Fibroblast of lung (primary cell): ENCODE measurements around the gene DOCK3. TPM values are rescaled to one million over a fixed set of nuclear protein-coding genes. Genes with fewer than 3 reads are reported as not detected.

Experiments
- DNase-seq, 2 donors: peaks; one replicate each; pipeline versions ENCODE4 v3.0.0 to v3.0.0-alpha.2; 2010; ENCODE audit warnings: low read depth in 2 of 2
- H2AFZ ChIP-seq: 2 replicates; pipeline ENCODE4 v1.5.1; 2012; ENCODE audit warnings: low read length, control low read depth, inconsistent platforms
- H3K27ac ChIP-seq: 2 replicates; pipeline ENCODE4 v1.5.1; 2011; ENCODE audit warnings: low read length, control low read depth; ENCODE audit not compliant: insufficient read depth
- H3K27me3 ChIP-seq: 2 replicates; pipeline ENCODE4 v1.5.1; 2011; ENCODE audit warnings: mild to moderate bottlenecking, low read length; ENCODE audit not compliant: control insufficient read depth, insufficient read depth
- H3K36me3 ChIP-seq: 2 replicates; pipeline ENCODE4 v1.5.1; 2011; ENCODE audit warnings: low read length; ENCODE audit not compliant: control insufficient read depth, insufficient read depth
- H3K4me1 ChIP-seq: 2 replicates; pipeline ENCODE4 v1.5.1; 2011; ENCODE audit warnings: low read length; ENCODE audit not compliant: control insufficient read depth, insufficient read depth; ENCODE audit errors: extremely low read depth
- H3K4me2 ChIP-seq: 2 replicates; pipeline ENCODE4 v1.5.1; 2011; ENCODE audit warnings: low read length, control low read depth; ENCODE audit not compliant: insufficient read depth; ENCODE audit errors: extremely low read depth
- H3K4me3 ChIP-seq, 4 experiments: fragments of 200-600 bp in 1 of 4; sonication (generic) in 1 of 4; replicated peaks in 1 of 4; 2 replicates each; pipeline ENCODE4 v1.5.1; 2011 to 2016; ENCODE audit warnings: low read length in 4 of 4, low read depth in 3 of 4, mild to moderate bottlenecking in 3 of 4, control low read depth in 2 of 4, inconsistent platforms in 1 of 4, mixed read lengths in 1 of 4; ENCODE audit not compliant: insufficient read depth in 1 of 4; ENCODE audit errors: control extremely low read depth in 1 of 4
- H3K79me2 ChIP-seq: 2 replicates; pipeline ENCODE4 v1.5.1; 2012; ENCODE audit warnings: mild to moderate bottlenecking, low read length, inconsistent platforms; ENCODE audit not compliant: control insufficient read depth, insufficient read depth
- H3K9ac ChIP-seq: 2 replicates; pipeline ENCODE4 v1.5.1; 2011; ENCODE audit warnings: mild to moderate bottlenecking, low read length, control low read depth; ENCODE audit not compliant: insufficient read depth
- H3K9me3 ChIP-seq: 2 replicates; pipeline ENCODE4 v1.5.1; 2012; ENCODE audit warnings: low read depth, low read length; ENCODE audit not compliant: control insufficient read depth, insufficient read depth
- H4K20me1 ChIP-seq: 2 replicates; pipeline ENCODE4 v1.5.1; 2011; ENCODE audit warnings: low read length; ENCODE audit not compliant: control insufficient read depth, insufficient read depth; ENCODE audit errors: extremely low read depth
- EZH2 ChIP-seq: IDR thresholded peaks from 2 replicates; pipeline ENCODE4 v1.5.1; 2012; ENCODE audit warnings: low read length, control low read depth, mild to moderate bottlenecking; ENCODE audit errors: missing control alignments
- polyA plus RNA-seq, 2 donors: library from polyadenylated mRNA; depleted of rRNA in 1 of 2; stranded (reverse) in 1 of 2; unstranded in 1 of 2; fragments of >200 nt; gene quantifications; 2 replicates each; pipeline ENCODE4 v1.2.1, GENCODE V29; 2011 to 2012; ENCODE audit warnings: missing spikeins in 1 of 2
- total RNA-seq: library from RNA; depleted of rRNA; stranded (reverse); fragments of >200 nt; gene quantifications from 2 replicates; pipeline ENCODE4 v1.2.1, GENCODE V29; 2014
- TF ChIP-seq, protein P1 (sequence below), 2 donors: IDR thresholded peaks in 1 of 2; conservative IDR thresholded peaks in 1 of 2; 1 replicate in 1 of 2; 2 replicates in 1 of 2; pipeline ENCODE4 v1.5.1; 2011 to 2012; ENCODE audit warnings: low read length in 2 of 2, control low read depth in 1 of 2, inconsistent platforms in 1 of 2, low read depth in 1 of 2, mild to moderate bottlenecking in 1 of 2

The DOCK3 gene
- total and polyA plus RNA-seq, 2 donors (not counting 1 experiment from before 2014, with no cell fraction given): 0.07 to 0.17 TPM

DNA sequence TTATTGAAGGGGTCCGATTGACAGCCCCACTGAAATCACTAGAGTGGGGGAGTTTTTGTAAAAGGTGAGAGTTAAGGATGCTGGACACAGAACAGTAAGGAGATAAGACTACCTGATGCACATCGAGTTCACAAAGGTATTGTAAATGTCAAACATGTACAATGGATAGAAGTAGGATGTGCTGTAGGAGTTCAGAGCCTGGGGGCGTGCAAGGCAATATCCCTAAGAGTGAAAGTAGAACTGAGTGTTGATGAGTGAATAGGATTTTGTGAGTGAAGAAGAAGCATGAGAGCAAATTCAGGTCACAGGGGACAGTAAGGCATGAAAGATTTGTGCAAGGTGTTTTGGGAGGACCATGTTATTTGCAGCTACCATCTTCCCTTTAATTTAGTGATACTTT lies 21.5 kb downstream of the DOCK3 start:
- TF ChIP-seq EZH2: no peak
- TF ChIP-seq, protein P1, sequence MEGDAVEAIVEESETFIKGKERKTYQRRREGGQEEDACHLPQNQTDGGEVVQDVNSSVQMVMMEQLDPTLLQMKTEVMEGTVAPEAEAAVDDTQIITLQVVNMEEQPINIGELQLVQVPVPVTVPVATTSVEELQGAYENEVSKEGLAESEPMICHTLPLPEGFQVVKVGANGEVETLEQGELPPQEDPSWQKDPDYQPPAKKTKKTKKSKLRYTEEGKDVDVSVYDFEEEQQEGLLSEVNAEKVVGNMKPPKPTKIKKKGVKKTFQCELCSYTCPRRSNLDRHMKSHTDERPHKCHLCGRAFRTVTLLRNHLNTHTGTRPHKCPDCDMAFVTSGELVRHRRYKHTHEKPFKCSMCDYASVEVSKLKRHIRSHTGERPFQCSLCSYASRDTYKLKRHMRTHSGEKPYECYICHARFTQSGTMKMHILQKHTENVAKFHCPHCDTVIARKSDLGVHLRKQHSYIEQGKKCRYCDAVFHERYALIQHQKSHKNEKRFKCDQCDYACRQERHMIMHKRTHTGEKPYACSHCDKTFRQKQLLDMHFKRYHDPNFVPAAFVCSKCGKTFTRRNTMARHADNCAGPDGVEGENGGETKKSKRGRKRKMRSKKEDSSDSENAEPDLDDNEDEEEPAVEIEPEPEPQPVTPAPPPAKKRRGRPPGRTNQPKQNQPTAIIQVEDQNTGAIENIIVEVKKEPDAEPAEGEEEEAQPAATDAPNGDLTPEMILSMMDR (conservative IDR thresholded peaks at IDR 0.05 in 1 of 2, IDR thresholded peaks at IDR 0.05 in 1 of 2; ENCODE audit: low read depth in 1 of 2, low read length in 2 of 2): no peak
- no peak overlapping the region for H3K4me3 ChIP-seq
- H3K4me2 ChIP-seq: no peak overlapping the region
- no peak overlapping the region for H3K27ac ChIP-seq
- H3K4me1 ChIP-seq: no peaks in the 10 kb centered on the region
- DNase-seq: no peak
- H3K9ac ChIP-seq: no peak overlapping the region
- no peak overlapping the region for H2AFZ ChIP-seq
- no peaks in the 10 kb centered on the region for H3K27me3 ChIP-seq
- H4K20me1 ChIP-seq: no peaks in the 10 kb centered on the region
- H3K36me3 ChIP-seq: no peaks in the 10 kb centered on the region
- no peaks in the 10 kb centered on the region for H3K9me3 ChIP-seq
- H3K79me2 ChIP-seq: no peaks in the 10 kb centered on the region

DNA sequence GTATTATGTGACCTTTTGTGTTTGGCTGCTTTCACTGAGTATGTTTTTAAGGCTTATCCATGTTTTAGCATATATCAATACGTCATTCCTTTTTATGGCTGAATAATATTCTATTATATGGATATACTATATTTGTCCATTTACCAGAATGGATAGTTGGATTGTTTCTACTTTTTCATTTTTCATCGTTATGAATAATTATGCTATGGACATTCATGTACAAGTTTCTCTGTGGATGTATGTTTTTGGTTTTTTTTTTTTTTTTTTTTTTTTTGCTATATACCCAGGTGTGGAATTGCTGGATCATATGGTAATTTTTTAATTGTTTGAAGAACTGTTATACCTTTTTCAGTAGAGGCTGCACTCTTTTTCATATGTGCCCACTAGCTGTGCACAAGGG lies 23.5 kb downstream of the DOCK3 start:
- no peaks in the 10 kb centered on the region for H4K20me1 ChIP-seq
- no peak overlapping the region for H3K27ac ChIP-seq
- H3K4me3 ChIP-seq: no peak overlapping the region
- no peak for DNase-seq
- H3K27me3 ChIP-seq: no peaks in the 10 kb centered on the region
- no peaks in the 10 kb centered on the region for H3K79me2 ChIP-seq
- H3K9ac ChIP-seq: no peak overlapping the region
- no peaks in the 10 kb centered on the region for H3K36me3 ChIP-seq
- H2AFZ ChIP-seq: no peak overlapping the region
- no peaks in the 10 kb centered on the region for H3K4me1 ChIP-seq
- H3K9me3 ChIP-seq: no peaks in the 10 kb centered on the region
- no peak overlapping the region for H3K4me2 ChIP-seq
- TF ChIP-seq EZH2: no peak
- TF ChIP-seq, protein P1 (conservative IDR thresholded peaks at IDR 0.05 in 1 of 2, IDR thresholded peaks at IDR 0.05 in 1 of 2; ENCODE audit: low read depth in 1 of 2, low read length in 2 of 2): no peak

DNA sequence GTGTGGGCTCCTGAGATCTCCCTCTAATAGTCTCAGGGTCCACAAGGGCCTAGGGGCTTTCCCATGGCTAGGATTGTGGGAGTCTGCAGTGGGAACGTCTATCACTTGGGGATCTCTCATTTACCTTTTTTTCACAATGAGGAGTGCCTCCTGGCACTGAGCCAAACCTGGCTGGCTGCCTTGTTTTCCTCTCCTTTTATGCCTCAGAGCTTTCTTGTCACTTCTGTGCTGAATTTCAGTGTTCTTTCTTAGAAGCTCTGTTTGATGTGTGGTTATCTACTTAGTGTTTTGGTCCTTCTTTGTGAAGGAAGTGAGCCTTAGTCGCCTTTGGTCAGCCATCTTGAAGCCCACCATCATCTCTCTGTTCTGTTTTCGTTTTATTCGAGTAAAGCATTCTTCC lies 33.9 kb downstream of the DOCK3 start:
- no peak overlapping the region for H3K9ac ChIP-seq
- H3K4me2 ChIP-seq: no peak overlapping the region
- no peaks in the 10 kb centered on the region for H3K27me3 ChIP-seq
- no peaks in the 10 kb centered on the region for H3K9me3 ChIP-seq
- no peaks in the 10 kb centered on the region for H3K79me2 ChIP-seq
- no peak for DNase-seq
- H2AFZ ChIP-seq: no peak overlapping the region
- no peaks in the 10 kb centered on the region for H3K4me1 ChIP-seq
- H3K4me3 ChIP-seq: no peak overlapping the region
- no peaks in the 10 kb centered on the region for H4K20me1 ChIP-seq
- no peaks in the 10 kb centered on the region for H3K36me3 ChIP-seq
- no peak overlapping the region for H3K27ac ChIP-seq
- TF ChIP-seq, protein P1 (conservative IDR thresholded peaks at IDR 0.05 in 1 of 2, IDR thresholded peaks at IDR 0.05 in 1 of 2; ENCODE audit: low read depth in 1 of 2, low read length in 2 of 2): no peak
- no peak for TF ChIP-seq EZH2
